Cardiac fibroblast (primary cell): ENCODE data around the gene SSH3.
"Not testable (repeated sequence)": the region's sequence is repeated elsewhere in the genome, so short reads cannot be mapped to it uniquely, and the experiment has no call there.

Source experiments
- DNase-seq, 2 donors: peaks; one replicate each; pipeline versions ENCODE4 v3.0.0 to v3.0.0-alpha.2; 2010; ENCODE audit warnings: low read depth in 2 of 2
- H3K4me3 ChIP-seq, 2 donors: replicated peaks in 1 of 2; 1 replicate in 1 of 2; 2 replicates in 1 of 2; pipeline ENCODE4 v1.5.1; 2011; ENCODE audit warnings: low read depth in 2 of 2, low read length in 2 of 2, mild to moderate bottlenecking in 2 of 2, moderate library complexity in 1 of 2
- CTCF ChIP-seq: IDR thresholded peaks from one replicate; pipeline ENCODE4 v1.5.1; 2011; ENCODE audit warnings: low read depth, mild to moderate bottlenecking, low read length, inconsistent platforms

SSH3 gene

GRCh38 chr11:67315325-67315909 lies 12.1 kb downstream of the SSH3 start:
- H3K4me3 ChIP-seq = no peak overlapping the region
- DNase-seq = no peak
- no peak for TF ChIP-seq CTCF

GRCh38 chr11:67316882-67317204 lies 13.5 kb downstream of the SSH3 start:
- no peak for TF ChIP-seq CTCF
- no peak for DNase-seq
- H3K4me3 ChIP-seq = peak overlapping the region; percentile 84 to 93

DNA sequence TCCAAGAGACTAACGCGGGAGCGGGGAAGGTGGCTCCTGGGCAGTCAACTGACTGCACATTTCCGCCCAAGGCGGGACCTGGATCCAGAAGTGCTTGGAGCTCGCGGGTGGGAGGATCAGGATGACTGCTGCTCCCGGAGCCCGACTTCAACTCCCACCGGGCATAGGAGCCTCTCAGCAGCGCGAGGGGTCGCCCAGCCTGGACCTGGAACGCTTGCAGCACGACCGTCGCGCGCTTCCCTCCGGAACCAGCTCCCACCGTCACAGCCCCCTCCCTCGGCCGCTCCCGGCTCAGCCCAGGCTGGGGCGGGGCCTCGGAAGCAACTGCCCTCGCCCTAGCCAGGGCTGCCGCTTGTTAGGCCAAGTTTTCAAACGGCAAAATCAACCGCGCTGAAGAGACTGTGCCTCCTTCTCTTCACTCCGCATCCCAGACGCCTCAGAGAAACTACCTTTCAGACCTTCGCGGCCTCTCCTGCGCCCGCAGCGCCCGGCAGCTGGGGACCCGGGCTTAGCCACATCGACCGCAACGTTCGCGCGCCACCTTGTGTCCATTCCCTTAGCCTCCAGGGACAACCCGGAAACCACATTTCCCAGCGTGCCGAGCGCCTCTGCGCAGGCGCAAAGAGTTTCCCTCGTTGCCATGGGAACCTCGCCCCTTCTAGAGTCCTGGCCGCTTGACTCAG lies 14.0 kb downstream of the SSH3 start:
- peak; percentile 85 for TF ChIP-seq CTCF
- peak overlapping the region; percentile 84 to 93 for H3K4me3 ChIP-seq
- DNase-seq = peak; percentile 94 to 96

- no peak for TF ChIP-seq CTCF
- H3K4me3 ChIP-seq = peak overlapping the region; percentile 84 to 93
- no peak for DNase-seq
Measured at GRCh38 chr11:67317888-67318555, 14.7 kb downstream of the SSH3 start.

- not testable (repeated sequence) for DNase-seq, H3K4me3 ChIP-seq
Measured at GRCh38 chr11:67318876-67319275, 15.5 kb downstream of the SSH3 start.

GRCh38 chr11:67320011-67320410 lies 16.7 kb downstream of the SSH3 start:
- H3K4me3 ChIP-seq = no peak overlapping the region
- no peak for DNase-seq
- TF ChIP-seq CTCF = no peak

- DNase-seq = no peak
- no peak overlapping the region for H3K4me3 ChIP-seq
- no peak for TF ChIP-seq CTCF
Measured at GRCh38 chr11:67320691-67321090, 17.4 kb downstream of the SSH3 start.
